ENCODE results near the gene CDKAL1. TPM values are rescaled to one million over a fixed set of nuclear protein-coding genes. Genes with fewer than 3 reads are reported as not detected.

The CDKAL1 gene
- total RNA-seq, 1 donor from 2014 or later: 11.6 TPM

DNA sequence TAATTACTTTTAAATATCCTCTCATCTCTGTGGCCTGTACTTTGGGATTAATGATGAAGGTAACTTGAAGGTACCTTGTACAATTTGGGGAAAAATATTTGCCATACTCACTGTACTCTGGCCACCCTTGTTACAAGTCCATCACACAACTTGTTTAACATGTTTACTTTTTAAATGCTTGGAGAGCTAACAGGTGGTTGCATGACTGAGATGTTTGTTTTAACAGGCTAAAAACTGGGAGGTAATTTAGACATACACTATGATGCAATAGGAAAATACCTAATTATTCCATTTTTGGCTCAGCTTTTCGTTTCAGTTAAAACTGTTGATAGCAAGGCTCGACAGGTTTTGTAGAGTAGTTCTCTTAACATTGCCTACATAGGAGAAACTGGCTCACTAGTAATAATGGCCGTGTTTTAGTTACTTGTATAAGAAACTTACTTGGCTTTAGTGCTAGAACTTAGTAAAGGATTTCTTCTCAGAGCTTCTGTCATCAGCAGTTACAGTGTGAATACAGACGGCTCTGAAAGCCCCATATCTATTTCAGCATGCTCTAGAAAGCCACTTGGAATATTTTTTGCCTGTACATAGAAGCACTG, 569.5 kb downstream of the CDKAL1 start:
- ATAC-seq: no peak
- intact Hi-C loops (cut with DNase I): no loop called here

DNA sequence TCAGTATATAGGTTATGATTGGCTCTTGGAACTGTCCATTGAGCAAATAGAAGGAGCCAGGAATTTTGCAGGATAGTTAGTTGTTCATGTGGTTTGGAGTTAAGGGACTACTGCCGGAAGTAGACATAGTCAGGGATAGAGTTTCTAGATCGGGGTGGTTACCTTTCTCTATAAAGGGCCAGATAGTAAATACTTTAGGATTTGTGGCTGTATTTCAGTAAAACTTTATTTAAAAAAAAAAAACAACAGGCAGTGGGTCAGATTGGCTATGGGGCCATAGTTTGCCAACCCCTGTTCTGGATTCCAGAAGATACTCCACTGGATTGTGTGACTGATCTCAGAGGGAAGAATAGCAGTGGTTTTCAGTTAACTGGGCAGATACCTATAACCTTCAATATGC, 570.0 kb downstream of the CDKAL1 start:
- intact Hi-C loops (cut with DNase I): no loop called here
- ATAC-seq: no peak
- no peak for DNase-seq (ENCODE audit: missing footprints)

More for the DNA sequence above, 569.5 kb downstream of the CDKAL1 start:
- no peak for DNase-seq (ENCODE audit: missing footprints)

DNA sequence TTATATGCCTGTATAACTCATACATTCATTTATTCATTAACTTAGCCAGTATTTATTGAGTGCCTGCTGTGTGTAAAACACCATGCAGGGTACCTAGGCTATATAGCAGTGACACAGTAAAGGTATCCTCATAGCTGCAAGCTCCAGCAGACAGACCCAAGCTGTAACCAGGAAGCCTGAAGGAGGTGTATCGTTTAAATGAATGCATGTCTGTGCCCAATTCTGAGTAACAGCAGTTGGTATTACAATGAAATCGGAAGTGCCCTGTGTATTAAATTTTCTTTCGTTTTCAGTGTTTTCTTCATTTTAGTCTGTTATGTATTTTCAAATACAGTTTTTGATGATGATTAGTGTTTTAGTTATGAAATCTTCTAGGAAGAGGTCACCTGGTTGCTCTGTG, 573.5 kb downstream of the CDKAL1 start:
- DNase-seq (ENCODE audit: missing footprints): no peak
- intact Hi-C loops (cut with DNase I): no loop called here
- no peak for ATAC-seq

DNA sequence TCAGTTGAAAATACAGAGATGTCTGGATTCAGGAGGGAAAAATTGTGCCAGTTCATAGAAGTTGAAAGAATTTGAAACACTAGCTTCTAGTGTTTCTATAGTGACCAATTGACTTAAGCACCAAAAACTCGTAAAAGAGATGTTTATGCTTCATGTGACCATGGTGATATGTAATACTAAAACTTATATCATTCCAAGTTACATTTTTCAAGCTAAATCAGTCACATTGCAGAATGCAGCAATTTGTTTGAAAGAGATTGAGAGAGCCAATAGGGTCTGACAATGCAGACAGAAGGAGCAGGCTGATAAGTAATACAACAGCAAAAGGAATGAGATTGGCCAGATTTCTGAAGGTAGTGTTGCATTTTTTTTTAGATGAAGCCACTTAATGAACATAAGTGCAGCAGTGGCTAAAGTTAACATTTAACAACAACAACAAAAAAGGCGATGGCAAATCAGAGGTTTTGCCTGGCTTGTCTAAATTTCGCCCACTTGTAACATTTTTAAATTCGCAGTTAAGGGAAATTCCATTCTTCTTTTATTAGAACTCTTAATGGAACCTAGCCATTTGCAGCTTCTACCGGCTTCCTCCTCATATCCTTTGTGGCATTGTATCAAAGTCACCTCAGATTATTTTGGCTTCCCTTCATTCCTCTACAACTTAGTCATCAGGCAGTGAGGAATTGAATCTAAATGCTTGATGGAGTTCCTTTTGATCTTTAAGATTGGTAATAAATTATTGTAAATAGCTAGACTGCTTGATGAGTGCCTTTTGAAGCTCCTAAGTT, 575.3 kb downstream of the CDKAL1 start:
- no peak for DNase-seq (ENCODE audit: missing footprints)
- intact Hi-C loops (cut with DNase I): no loop called here
- no peak for ATAC-seq

DNA sequence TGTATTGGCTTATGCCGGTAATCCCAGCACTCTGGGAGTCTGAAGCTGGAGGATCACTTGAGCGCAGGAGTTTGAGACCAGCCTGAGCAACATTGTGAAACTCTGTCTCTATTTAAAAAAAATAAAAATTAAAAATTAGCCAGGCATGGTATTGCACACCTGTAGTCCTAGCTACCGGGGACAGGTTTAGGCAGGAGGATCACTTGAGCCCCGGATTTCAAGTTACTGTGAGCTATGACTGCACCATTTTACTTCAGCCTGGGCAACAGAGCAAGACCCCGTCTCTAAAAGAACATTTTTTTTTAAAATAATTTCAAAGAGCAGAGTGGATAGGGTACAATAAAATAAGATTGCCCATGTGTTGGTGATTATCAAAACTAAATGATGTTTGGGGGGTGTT, 576.4 kb downstream of the CDKAL1 start:
- intact Hi-C loops (cut with DNase I): no loop called here
- ATAC-seq (no peak), DNase-seq (ENCODE audit: missing footprints) (no peak)

DNA sequence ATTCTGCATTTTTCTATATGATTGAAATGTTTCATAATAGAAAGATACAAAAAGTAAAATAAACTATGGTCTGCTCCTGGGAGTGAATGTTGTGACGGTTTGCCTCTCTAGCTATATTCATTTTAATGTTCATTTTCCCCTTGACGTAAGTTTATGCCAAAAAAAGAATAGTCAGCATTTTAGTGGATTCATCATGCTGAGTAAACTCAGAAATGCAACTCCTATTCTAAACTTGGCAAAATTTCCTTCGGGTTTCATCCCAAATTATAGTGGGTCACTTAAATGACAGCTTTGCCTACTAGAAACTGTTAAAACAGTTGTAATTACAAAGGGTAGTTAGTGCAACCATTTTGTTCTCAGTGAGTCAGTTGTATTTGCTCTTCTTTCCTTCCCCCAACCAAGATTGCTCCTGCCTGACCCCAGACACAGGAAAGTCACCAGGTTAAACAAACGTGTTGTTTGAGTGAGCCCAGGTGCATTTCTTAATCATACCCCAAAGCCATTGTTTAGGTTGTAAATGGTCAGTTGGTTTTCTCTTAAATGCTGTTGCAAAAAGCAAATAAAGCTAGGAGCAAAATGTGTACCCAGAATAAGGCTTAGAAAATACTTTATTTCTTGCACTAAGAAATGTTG, 577.0 kb downstream of the CDKAL1 start:
- DNase-seq (ENCODE audit: missing footprints): no peak
- no peak for ATAC-seq
- intact Hi-C loops (cut with DNase I): no loop called here

DNA sequence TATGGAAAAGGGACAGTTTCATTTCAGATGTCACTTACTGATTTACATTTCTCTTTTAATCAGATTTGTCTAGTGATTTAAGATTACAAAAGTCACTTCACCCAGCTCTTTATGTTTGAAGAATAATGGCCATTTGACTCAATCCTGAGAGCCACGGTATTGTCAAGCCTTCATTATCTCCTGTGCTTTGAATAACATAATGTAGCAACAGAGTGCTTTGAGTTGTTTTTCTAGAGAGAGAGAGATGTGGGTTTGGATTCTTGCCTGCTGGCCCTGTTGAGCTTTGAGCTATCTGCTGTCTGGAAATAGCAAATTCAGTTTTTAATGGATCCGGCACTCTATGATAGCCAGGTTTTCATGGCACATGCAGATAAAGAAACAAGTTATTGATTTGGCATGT, 580.9 kb downstream of the CDKAL1 start:
- peak; percentile 39 for ATAC-seq
- DNase-seq (ENCODE audit: missing footprints): no peak
- intact Hi-C loops (cut with DNase I): no loop called here

DNA sequence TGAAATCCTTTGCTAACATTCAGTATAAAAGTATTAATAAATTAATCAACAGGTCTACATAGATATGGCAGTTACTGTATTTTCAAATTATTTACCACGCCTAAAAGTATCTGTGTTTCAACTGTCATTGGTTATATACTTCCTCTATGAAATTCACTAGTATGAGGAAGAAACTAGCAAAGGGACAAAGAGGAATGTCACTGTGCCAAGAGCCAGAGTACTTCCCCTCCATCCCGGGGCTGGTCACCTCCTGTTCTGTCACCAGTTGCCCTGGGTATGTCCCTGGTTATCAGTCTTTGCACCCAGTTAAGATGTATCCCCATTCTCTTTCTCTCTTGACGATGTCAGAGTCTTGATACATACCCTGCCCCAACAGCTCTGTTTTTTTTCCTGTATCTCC, 582.5 kb downstream of the CDKAL1 start:
- intact Hi-C loops (cut with DNase I): no loop called here
- no peak for DNase-seq (ENCODE audit: missing footprints)
- ATAC-seq: no peak

DNA sequence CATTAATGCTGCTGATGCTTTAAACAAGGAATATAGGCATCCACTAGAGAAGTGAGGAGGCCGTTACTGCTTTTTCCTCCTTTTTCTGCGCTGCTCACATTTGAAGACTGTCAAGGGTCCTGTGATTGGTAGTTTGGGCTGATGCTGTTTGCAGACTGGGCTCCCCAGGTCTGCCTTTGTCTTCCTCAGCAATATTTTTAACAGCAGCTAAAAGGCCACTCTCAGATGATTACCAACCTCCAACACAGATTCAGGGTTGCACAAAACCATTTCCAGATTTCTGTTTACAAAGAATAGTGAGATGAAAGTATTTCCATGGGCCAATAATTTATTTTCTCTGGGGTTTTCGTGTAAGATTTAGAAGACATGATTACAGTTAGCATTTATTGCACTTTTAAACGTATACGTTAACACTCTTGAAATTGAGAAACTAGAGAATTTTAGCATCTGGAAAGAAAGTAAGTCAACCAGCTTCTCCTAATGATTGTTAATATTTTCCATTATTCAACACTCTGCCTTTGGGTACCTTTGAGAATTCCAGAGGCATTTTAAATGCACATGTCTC, 584.0 kb downstream of the CDKAL1 start:
- DNase-seq (ENCODE audit: missing footprints): no peak
- intact Hi-C loops (cut with DNase I): no loop called here
- no peak for ATAC-seq

DNA sequence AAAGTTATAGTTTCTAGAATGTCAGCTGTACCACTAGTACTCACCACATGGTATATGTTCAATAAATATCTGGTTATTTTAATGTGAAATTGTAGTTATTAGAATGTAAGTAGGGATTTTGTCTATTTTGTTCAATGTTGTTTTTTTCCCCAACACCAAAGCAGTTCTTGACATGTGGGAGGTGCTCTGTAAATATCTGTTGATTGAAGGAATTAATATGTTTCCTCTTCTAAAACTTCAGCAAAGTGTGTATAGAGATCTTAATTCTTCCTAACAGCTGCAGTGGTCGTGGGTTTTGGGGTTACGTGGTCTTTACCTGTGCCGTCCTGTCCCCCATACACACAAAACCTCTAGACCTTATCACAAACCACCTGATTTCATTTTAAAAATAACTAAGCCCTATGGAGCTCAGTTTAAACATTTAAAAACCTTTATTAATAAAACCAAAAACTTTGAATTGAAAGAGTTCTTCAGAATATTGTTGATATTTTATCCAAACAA, 587.4 kb downstream of the CDKAL1 start:
- intact Hi-C loops (cut with DNase I): no loop called here
- ATAC-seq: no peak
- no peak for DNase-seq (ENCODE audit: missing footprints)

DNA sequence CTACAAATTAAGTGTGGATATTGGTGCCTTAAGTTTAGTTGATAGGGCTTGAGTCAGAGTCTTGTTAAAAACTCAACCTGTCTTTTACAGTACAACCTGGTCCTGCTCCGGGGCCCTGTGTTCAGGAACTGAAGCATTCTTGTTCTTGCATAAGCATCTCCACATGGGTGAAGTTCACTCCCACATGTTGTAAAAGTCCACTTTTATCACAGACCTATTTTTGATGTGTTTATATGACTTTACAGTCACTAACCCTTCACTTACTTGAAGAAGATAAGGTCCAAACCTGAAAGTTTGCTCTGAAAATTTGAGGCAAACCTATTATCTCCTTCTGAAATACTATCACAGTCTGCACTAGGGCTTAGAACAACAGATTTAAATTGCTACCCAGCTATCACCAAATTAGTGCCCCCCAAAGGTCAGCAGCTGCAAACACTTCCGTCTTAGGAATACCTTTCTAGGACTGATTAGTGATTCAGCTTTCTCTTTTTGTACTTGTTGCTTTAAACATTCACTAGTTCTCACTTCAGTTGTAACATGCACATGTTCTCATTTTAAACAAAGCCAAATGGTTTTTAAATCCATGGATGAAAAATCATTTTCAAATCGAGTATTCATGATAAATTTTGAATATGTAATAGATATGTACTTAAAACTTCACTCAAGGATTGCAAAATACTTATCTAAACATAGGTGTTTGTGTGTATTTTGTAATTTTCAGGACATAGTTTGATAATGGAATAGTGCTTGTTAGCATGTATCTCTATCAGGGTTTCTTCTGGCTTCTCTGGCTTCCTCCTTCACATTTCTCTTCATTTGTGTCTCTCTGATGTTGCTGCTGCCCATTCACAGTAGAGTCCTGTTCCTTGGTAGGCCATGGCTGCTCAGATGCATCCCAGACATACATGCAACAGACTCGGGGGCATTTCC, 589.5 kb downstream of the CDKAL1 start:
- intact Hi-C loops (cut with DNase I): no loop called here
- ATAC-seq: no peak
- no peak for DNase-seq (ENCODE audit: missing footprints)

DNA sequence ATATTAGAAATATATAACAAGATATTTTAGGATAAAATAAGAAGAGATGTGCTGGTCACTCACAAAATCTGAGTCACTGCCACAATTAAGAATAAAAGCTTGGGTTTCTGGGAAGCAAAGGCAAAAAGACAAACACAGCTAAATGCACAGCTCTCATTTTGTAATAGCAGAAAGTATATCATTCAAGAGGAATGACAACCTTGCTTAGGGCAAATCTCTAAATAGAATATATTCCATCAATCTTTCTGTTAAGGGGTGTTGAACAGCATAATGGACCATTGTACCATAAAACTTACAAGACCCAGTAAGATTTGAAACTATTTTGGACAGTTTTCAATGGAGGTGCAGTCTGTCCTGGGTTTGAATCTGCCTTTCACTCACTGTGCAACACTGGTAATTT, 594.3 kb downstream of the CDKAL1 start:
- ATAC-seq (no peak), DNase-seq (ENCODE audit: missing footprints) (no peak)
- intact Hi-C loops (cut with DNase I): no loop called here

DNA sequence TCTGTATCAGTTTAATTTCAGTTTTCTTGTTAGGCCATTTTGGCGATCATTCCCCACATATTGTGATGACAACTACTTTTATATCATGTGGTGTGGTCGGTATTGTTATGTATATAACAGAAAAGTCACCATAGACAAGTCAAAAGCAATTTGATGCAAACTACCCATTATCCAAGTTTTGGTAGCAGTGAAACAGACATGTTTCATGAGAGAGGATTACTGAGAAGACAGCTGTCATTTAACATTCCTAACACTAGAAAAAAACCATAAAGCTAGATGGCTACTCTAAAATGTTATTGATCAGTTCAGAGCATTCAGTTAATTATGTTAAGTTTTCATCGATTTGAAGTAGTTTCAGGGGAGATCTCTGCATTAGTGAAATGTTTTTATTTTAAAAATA, 597.1 kb downstream of the CDKAL1 start:
- no peak for ATAC-seq
- intact Hi-C loops (cut with DNase I): no loop called here

DNA sequence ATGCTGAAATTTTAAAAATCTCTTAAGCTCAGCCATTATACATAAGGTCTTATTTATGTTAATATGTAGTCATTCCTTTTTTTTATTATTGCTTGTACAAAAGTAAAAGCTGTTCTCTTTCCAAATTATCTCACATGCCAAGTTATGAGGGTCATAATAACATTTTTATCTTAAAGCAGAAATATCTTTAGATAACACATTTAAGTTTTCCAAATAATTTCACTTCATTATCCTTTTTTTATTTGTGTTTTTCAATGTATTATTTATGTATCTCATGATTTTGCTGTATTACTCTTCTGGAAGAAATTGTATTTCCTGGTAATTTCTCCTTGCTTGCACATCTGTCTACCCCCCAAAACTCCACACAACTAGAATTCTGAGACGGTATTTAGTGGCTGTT, 598.2 kb downstream of the CDKAL1 start:
- no peak for DNase-seq (ENCODE audit: missing footprints)
- intact Hi-C loops (cut with DNase I): no loop called here
- no peak for ATAC-seq

More for the DNA sequence above, 597.1 kb downstream of the CDKAL1 start:
- no peak for DNase-seq (ENCODE audit: missing footprints)

DNA sequence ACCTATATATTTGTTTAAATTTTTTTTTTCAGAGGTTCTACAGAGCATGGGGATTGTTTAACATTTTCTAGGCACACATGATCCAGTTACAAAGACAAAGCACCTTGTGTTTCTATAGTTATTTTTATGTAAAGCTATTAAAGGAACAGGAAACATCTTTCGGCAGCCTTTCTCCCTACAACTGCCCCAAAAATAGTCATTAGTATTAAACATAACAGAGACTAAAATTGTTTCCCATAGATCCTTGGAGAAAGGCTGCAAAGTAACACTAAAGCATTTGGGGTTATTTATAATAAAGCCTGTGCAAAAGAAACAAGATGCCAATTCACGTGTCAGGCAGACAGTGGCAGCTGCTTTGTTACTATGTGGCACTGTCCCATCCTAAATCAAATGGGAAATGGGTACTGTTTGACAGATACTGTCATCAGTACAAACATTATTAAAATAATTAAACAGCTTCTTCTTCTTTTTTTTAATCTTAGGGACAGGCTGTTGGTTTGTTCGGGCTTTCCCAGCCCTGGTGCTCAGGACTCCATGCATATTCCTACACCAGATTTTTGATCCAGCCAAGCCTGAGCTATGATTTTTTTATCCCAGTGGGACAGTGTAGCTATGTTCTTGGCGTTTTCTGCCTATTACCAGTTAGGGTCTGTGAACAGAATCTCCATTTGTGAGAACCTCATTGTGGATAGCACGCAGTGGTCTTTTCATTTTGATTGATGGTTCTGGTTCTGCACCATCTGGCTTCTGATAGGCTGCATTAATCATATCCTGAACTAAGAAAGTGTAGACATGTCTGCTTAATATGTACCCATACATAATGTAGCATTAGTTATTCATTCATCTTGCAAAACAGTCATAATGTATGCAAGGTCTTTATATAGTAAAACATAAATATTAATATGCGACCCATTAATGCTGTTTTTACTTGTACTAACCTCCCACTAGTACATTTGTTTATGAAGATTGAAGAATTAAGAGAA, 598.9 kb downstream of the CDKAL1 start:
- ATAC-seq (no peak), DNase-seq (ENCODE audit: missing footprints) (no peak)
- intact Hi-C loops (cut with DNase I): no loop called here

DNA sequence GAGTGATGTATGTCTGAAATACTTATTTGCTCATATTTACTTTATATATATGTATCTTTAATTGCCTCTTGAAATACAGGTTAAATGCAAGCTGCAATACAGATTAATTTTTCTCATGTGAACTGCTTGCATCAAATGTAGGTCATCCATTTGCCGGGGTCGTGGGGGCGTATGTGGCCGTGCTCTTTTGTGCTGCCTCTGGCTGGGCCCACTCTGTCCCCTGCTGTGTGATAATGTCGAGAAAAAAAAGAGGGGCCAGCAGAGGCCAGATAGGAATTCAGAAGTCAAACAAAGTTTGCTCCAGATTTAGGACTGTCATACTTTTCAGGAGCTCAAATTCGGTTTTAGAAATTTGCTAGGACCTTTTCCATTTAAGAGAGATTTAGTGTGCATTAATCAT, 599.6 kb downstream of the CDKAL1 start:
- intact Hi-C loops (cut with DNase I): no loop called here
- ATAC-seq (no peak), DNase-seq (ENCODE audit: missing footprints) (no peak)

DNA sequence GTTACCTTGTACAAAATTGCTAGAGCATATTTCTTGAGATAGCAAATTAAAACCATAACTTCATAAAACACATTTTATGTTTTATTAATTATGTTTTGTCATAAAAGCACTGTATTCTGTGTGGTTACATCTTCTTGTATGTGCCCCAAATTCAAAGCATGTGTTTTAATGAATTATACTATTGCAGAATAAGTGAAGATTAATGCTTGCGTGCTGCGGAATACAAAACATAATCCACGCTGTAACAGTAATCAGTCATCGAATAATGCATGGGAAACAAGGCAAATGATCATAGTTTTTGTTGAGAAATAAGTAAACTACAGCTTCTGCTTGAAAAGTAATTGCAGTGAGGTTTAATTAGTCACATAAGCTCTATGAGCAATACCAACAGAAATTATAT, 600.1 kb downstream of the CDKAL1 start:
- ATAC-seq (no peak), DNase-seq (ENCODE audit: missing footprints) (no peak)
- intact Hi-C loops (cut with DNase I): no loop called here

Data from Right ventricle myocardium inferior (tissue), 1 donor.